Kidney (tissue), 14 donors: ENCODE results near the gene TMEM164. TPM values are rescaled to one million over a fixed set of nuclear protein-coding genes. Genes with fewer than 3 reads are reported as not detected.

Source experiments
- DNase-seq, 5 donors: peaks; one replicate each; pipeline ENCODE4 v3.0.0-alpha.2; 2013 to 2020
- FAIRE-seq: peaks from 2 replicates; lab custom pipeline; 2012; peaks lifted over from hg19 to GRCh38; lab: Jason Lieb, UNC
- H3K27ac ChIP-seq, 2 donors: one replicate each; pipeline ENCODE4 v1.7.0; 2013; ENCODE audit warnings: low read depth in 2 of 2, low read length in 2 of 2, inconsistent platforms in 1 of 2
- H3K27me3 ChIP-seq: one replicate; pipeline ENCODE4 v1.7.1; 2013; ENCODE audit warnings: low read length, inconsistent platforms; ENCODE audit not compliant: control insufficient read depth, insufficient read depth
- H3K36me3 ChIP-seq, 3 donors: one replicate each; pipeline versions ENCODE4 v1.7.0 to v1.7.1; 2013; ENCODE audit warnings: low read length in 3 of 3, control low read depth in 1 of 3, inconsistent platforms in 1 of 3; ENCODE audit not compliant: insufficient read depth in 3 of 3, control insufficient read depth in 2 of 3
- H3K4me1 ChIP-seq, 3 donors: one replicate each; pipeline versions ENCODE4 v1.7.0 to v1.7.1; 2013; ENCODE audit warnings: low read length in 3 of 3, inconsistent platforms in 1 of 3, low read depth in 1 of 3; ENCODE audit not compliant: control insufficient read depth in 2 of 3, insufficient read depth in 2 of 3
- H3K4me3 ChIP-seq, 3 donors: one replicate each; pipeline versions ENCODE4 v1.7.0 to v1.8.1; 2013; ENCODE audit warnings: low read length in 3 of 3, control low read depth in 1 of 3, inconsistent platforms in 1 of 3
- H3K9ac ChIP-seq, 3 donors: one replicate each; pipeline versions ENCODE4 v1.7.0 to v1.7.1; 2013; ENCODE audit warnings: low read length in 3 of 3, control low read depth in 1 of 3, inconsistent platforms in 1 of 3
- H3K9me3 ChIP-seq, 3 donors: one replicate each; pipeline versions ENCODE4 v1.7.0 to v1.7.1; 2013; ENCODE audit warnings: low read length in 3 of 3, control low read depth in 1 of 3, inconsistent platforms in 1 of 3; ENCODE audit not compliant: control insufficient read depth in 2 of 3, insufficient read depth in 1 of 3
- intact Hi-C: fragments of 100-400 bp; cut with DNase I; formaldehyde crosslinking; loops from one replicate; pipeline ENCODE4 v1.11.1; 2022
- polyA plus RNA-seq: library from polyadenylated mRNA; stranded (reverse); fragments of 350-450 nt; fragmentation: Illumina TruSeq; extraction: RNeasy Lipid Tissue Mini Kit (QIAGEN cat#74804); gene quantifications from one replicate; pipeline ENCODE4 v1.2.3, GENCODE V29; 2014; ENCODE audit warnings: low read depth, low replicate concordance; ENCODE audit not compliant: insufficient read depth
- total RNA-seq: library from RNA; stranded (reverse); fragmentation: NEBNext Ultra II Directional; extraction: Animal tissue kit (Norgen Biotek cat#: 25700); gene quantifications from one replicate; pipeline ENCODE4 v1.2.1, GENCODE V29; 2021
- TF ChIP-seq, protein P1 (sequence below): IDR thresholded peaks from 3 replicates; pipeline ENCODE4 v1.5.1; 2012; ENCODE audit warnings: mild to moderate bottlenecking, moderate library complexity, borderline replicate concordance; ENCODE audit not compliant: insufficient read depth; ENCODE audit errors: extremely low read depth
- donor health status: control.
- donor health status: control.
- donor health status: control.
- donor health status: control.
- donor health status: control.
- donor health status: DM: yes; HTN: yes; CAD: no.
- donor health status: Normal renal cell carcinoma (clear cell type).

TMEM164 gene
- total and polyA plus RNA-seq, 2 donors from 2014 or later = 16.9 to 36.0 TPM

DNA sequence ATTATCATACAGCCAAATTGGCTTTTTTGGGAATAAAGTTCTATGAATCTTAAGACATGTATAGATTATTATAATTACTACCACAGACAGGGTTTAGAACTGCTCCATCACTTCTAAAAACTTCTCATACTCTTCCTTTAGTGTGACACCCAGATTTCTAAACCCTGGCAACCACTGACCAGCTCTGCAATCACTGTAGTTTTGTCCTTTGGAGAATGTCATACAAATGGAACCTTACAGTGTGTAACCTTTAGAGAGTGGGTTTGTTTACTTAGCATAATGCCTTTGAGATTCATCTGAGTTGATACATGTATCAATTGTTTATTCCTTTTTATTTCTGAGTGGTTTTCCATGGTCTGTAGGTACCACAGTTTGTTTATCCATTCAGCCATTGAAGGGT lies 95.0 kb downstream of the TMEM164 start:
- TF ChIP-seq, protein P1, sequence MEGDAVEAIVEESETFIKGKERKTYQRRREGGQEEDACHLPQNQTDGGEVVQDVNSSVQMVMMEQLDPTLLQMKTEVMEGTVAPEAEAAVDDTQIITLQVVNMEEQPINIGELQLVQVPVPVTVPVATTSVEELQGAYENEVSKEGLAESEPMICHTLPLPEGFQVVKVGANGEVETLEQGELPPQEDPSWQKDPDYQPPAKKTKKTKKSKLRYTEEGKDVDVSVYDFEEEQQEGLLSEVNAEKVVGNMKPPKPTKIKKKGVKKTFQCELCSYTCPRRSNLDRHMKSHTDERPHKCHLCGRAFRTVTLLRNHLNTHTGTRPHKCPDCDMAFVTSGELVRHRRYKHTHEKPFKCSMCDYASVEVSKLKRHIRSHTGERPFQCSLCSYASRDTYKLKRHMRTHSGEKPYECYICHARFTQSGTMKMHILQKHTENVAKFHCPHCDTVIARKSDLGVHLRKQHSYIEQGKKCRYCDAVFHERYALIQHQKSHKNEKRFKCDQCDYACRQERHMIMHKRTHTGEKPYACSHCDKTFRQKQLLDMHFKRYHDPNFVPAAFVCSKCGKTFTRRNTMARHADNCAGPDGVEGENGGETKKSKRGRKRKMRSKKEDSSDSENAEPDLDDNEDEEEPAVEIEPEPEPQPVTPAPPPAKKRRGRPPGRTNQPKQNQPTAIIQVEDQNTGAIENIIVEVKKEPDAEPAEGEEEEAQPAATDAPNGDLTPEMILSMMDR = no peak
- H3K4me3 ChIP-seq = no peak overlapping the region
- intact Hi-C loops = no loop called here
- no peaks in the 10 kb centered on the region for H3K9me3 ChIP-seq
- H3K27me3 ChIP-seq = no peaks in the 10 kb centered on the region
- no peak overlapping the region for H3K27ac ChIP-seq
- DNase-seq (no peak), FAIRE-seq (no peak)
- H3K36me3 ChIP-seq = no peaks in the 10 kb centered on the region
- H3K4me1 ChIP-seq = no peaks in the 10 kb centered on the region
- H3K9ac ChIP-seq = no peak overlapping the region

DNA sequence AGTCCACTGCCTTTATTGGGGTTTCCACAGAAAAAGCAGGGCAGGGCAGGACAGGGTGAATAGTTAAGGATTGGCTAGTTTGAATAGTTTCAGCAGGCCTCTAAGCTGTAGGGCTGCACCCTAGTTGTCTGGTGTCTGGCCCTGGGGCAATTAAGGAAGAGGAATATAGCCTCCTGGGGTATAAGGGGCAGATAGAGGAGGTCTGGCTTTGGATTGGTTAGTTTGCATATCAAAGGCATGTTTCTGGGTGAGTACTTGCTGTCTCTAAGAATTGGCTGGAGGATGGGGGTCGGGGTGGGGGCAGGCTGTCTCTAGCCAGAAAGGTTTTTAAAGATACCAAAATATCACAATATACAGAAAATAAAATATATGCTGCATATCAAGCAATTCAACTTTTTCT lies 100.4 kb downstream of the TMEM164 start:
- Histone ChIP-seq H3K27me3 (no peaks in the 10 kb centered on the region), H3K9me3 (no peaks in the 10 kb centered on the region), H3K4me3 (no peak overlapping the region), H3K9ac (no peak overlapping the region), H3K27ac (no peak overlapping the region), H3K36me3 (no peaks in the 10 kb centered on the region), H3K4me1 (no peaks in the 10 kb centered on the region)
- DNase-seq (no peak), FAIRE-seq (no peak)
- intact Hi-C loops = no loop called here
- TF ChIP-seq, protein P1 = no peak

DNA sequence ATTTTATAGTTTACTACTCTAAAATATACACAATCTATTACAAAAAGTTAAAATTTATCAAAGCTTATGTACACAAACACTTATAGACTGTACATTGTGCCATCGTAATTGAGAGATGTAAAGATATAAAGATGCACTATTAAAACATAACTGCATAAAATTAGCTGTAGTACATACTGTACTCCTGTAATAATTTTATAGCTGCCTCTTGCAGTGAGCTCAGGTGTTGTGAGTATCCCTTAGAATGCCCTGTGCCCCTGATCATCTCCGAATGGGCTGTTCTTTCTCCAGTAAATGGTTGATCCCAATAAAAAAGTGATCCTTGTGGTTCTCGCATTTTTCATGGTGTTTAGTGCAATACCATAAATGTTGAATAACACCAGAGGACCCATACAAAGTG lies 101.2 kb downstream of the TMEM164 start:
- intact Hi-C loops = no loop called here
- DNase-seq = no peak
- H3K9ac ChIP-seq = no peak overlapping the region
- H3K4me1 ChIP-seq = no peaks in the 10 kb centered on the region
- FAIRE-seq = no peak
- no peaks in the 10 kb centered on the region for H3K27me3 ChIP-seq
- TF ChIP-seq, protein P1 = no peak
- no peak overlapping the region for H3K27ac ChIP-seq
- H3K9me3 ChIP-seq = no peaks in the 10 kb centered on the region
- no peak overlapping the region for H3K4me3 ChIP-seq
- no peaks in the 10 kb centered on the region for H3K36me3 ChIP-seq

DNA sequence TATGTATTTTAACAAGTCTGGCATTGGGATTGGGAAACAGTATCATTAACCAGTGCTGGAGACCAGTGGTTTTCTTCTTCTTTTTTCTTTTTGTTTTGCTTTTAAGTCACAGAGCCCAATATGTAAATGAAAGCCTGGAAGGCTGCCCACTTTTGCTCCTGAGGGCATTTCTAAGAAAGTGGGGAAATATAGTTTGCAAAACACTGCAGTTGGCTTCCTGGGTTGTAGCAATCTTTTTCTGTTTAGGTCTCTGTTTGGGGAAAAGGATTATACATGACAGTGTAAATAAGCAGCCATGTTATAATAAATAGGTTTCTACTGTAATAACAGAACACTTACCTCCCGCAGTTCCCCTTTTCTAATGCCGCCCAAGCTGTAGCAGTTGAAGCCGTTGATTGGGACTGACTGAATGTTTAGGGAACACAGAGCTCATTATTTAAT lies 105.5 kb downstream of the TMEM164 start:
- Histone ChIP-seq H3K4me3 (no peak overlapping the region), H3K9me3 (no peaks in the 10 kb centered on the region), H3K9ac (no peak overlapping the region), H3K27ac (no peak overlapping the region), H3K36me3 (peaks cover 0 to 5% (median 0%) of the 10 kb centered on the region in 3 donors), H3K27me3 (peaks cover 2% of the 10 kb centered on the region), H3K4me1 (no peaks in the 10 kb centered on the region)
- intact Hi-C loops = no loop called here
- TF ChIP-seq, protein P1 = no peak
- no peak for FAIRE-seq
- peak in 1 of 5 donors; percentile 6 for DNase-seq
